Measurements from ENCODE around the gene SLC26A11. TPM values are rescaled to one million over a fixed set of nuclear protein-coding genes. Genes with fewer than 3 reads are reported as not detected.
"Not testable (repeated sequence)": the region's sequence is repeated elsewhere in the genome, so short reads cannot be mapped to it uniquely, and the experiment has no call there.

SLC26A11 gene
- total and polyA plus RNA-seq, 12 donors, result 14.0 to 101 (median 50.5) TPM

- Histone ChIP-seq H3K36me3 (replicated peaks in 1 of 2) (peaks cover 0 to 19% of the 10 kb centered on the region in 2 donors), H3K4me3 (no peak overlapping the region), H3K4me1 (replicated peaks in 1 of 2) (peaks cover 14 to 25% of the 10 kb centered on the region in 2 donors), H3K9me3 (replicated peaks in 1 of 3) (no peaks in the 10 kb centered on the region), H3K27me3 (no peaks in the 10 kb centered on the region), H3K27ac (peak overlapping the region; percentile 85 to 95 (median 90))
- DNase-seq, result no peak
- TF ChIP-seq CTCF (IDR thresholded peaks at IDR 0.05), result no peak
- TF ChIP-seq POLR2A (IDR thresholded peaks at IDR 0.05), result no peak
- intact Hi-C loops (cut with DNase I), result no loop called here
- WGBS, 4 donors, result 87 to 93% (median 90%) methylated on average over 13 to 21 of the region's 21 CpGs
Measured at GRCh38 chr17:80253631-80254395, 33.6 kb downstream of the SLC26A11 start.

DNA sequence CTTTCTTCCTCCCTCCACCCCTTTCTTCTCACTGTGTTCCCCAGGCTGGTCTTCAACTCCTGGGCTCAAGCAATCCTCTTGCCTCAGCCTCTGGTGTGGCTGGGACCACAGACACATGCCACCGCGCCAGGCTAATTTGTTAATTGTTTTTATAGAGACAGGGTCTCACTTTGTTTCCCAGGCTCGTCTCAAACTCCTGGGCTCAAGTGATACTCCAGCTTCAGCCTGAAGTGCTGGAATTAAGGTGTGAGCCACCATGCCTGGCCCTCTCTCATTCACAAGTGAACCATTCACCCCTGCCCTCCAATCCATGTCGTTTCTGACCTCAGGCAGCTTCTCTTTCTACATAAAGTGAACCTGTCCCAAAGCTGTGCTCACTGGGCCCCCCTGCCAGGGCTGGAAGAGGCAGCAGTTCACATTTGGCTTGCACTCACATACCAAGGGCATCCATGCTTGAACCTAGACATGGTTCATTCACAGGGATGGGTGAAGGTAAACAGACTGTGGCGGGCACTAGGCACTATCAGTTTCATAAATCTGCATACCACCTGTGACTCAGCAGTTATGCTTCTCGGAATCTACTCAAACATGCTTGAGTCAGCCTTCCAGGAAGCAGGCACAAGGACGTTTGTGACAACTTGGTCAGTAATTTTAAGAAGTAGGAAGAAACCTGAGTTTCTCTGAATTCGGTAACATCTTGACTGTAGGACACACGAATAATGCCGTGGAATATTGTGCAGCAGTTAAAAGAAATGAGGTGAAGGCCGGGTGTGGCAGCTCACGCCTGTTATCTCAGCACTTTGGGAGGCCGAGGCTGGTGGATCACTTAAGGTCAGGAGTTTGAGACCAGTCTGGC, 34.4 kb downstream of the SLC26A11 start:
- peak; percentile 66 to 92 (median 86) for DNase-seq
- no peaks in the 10 kb centered on the region for H3K9me3 ChIP-seq (replicated peaks in 1 of 3)
- peaks cover 0 to 14% of the 10 kb centered on the region in 2 donors for H3K36me3 ChIP-seq (replicated peaks in 1 of 2)
- 35 to 53% (median 43%) methylated on average over 12 to 13 of the region's 13 CpGs for WGBS, 4 donors
- peak overlapping the region; percentile 85 to 95 (median 90) for H3K27ac ChIP-seq
- intact Hi-C loops (cut with DNase I), result no loop called here
- H3K4me3 ChIP-seq, result no peak overlapping the region
- H3K27me3 ChIP-seq, result no peaks in the 10 kb centered on the region
- peaks cover 14 to 28% of the 10 kb centered on the region in 2 donors for H3K4me1 ChIP-seq (replicated peaks in 1 of 2)
- TF ChIP-seq POLR2A (IDR thresholded peaks at IDR 0.05) (peak in 1 of 2 donors; percentile 63), CTCF (IDR thresholded peaks at IDR 0.05) (no peak)

DNA sequence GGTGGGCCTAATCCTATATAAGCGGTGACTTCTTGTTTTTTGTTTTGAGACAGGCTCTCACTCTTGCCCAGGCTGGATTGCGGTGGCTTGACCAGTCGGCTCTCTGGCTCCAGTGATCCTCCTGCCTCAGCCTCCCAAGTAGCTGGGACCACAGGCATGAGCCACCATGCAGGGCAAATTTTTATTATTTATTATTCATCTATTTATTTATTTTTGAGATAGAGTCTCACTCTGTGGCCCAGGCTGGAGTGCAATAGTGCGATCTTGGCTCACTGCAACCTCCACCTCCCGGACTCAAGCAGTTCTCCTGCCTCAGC, 35.8 kb downstream of the SLC26A11 start:
- Histone ChIP-seq H3K27me3 (no peaks in the 10 kb centered on the region), H3K27ac (peak overlapping the region in 4 of 5 donors; percentile 85 to 95 (median 90)), H3K4me1 (replicated peaks in 1 of 2) (peaks cover 14 to 31% of the 10 kb centered on the region in 2 donors), H3K36me3 (replicated peaks in 1 of 2) (peaks cover 0 to 14% of the 10 kb centered on the region in 2 donors), H3K9me3 (replicated peaks in 1 of 3) (no peaks in the 10 kb centered on the region), H3K4me3 (no peak overlapping the region)
- 95 to 100% (median 98%) methylated on average over 5 of the region's 5 CpGs for WGBS, 4 donors
- no peak for DNase-seq
- intact Hi-C loops (cut with DNase I), result no loop called here
- TF ChIP-seq CTCF (IDR thresholded peaks at IDR 0.05) (no peak), POLR2A (IDR thresholded peaks at IDR 0.05) (no peak)

- intact Hi-C loops (cut with DNase I), result no loop called here
- peak overlapping the region in 1 of 5 donors; percentile 47 for H3K27ac ChIP-seq
- WGBS, 4 donors, result 78 to 85% (median 81%) methylated on average over 14 of the region's 14 CpGs
Measured at GRCh38 chr17:80257716-80258213, 37.5 kb downstream of the SLC26A11 start.

DNA sequence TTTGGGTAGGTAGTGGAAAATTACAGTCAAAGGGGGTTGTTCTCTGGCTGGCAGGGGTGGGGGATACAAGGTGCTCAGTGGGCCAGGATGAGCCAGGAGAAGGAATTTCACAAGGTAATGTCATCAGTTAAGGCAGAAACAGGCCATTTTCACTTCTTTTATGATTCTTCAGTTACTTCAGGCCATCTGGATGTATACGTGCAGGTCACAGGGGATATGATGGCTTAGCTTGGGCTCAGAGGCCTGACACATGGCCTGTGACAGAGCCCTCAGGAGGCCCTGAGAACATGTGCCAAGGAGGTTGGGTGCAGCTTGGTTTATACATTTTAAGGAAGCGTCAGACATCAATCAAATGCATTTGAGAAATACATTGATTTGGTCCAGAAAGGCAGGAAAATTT, 38.1 kb downstream of the SLC26A11 start:
- H3K27me3 ChIP-seq; H3K9me3 ChIP-seq (replicated peaks in 1 of 3); DNase-seq; intact Hi-C loops (cut with DNase I); H3K4me3 ChIP-seq; H3K36me3 ChIP-seq (replicated peaks in 1 of 2): not testable (repeated sequence)
- peaks cover 33 to 43% of the 10 kb centered on the region in 2 donors for H3K4me1 ChIP-seq (replicated peaks in 1 of 2)
- peak overlapping the region in 2 of 5 donors; percentile 47 to 96 for H3K27ac ChIP-seq
- WGBS, 4 donors, result 91 to 100% (median 94%) methylated on average over 2 of the region's 2 CpGs

More at GRCh38 chr17:80257716-80258213, 37.5 kb downstream of the SLC26A11 start:
- Histone ChIP-seq H3K36me3 (replicated peaks in 1 of 2) (peaks cover 0 to 1% of the 10 kb centered on the region in 2 donors), H3K27me3 (no peaks in the 10 kb centered on the region), H3K4me3 (no peak overlapping the region), H3K9me3 (replicated peaks in 1 of 3) (no peaks in the 10 kb centered on the region), H3K4me1 (replicated peaks in 1 of 2) (peaks cover 27 to 43% of the 10 kb centered on the region in 2 donors)
- no peak for TF ChIP-seq CTCF (IDR thresholded peaks at IDR 0.05)
- TF ChIP-seq POLR2A (IDR thresholded peaks at IDR 0.05), result no peak
- no peak for DNase-seq
